ENCODE measurements around the gene WFS1. TPM values are rescaled to one million over a fixed set of nuclear protein-coding genes. Genes with fewer than 3 reads are reported as not detected.
A peak's percentile ranks its signal among the peaks of the same experiment; 100 is the strongest.

Gene WFS1
- polyA plus RNA-seq, 3 donors from 2014 or later, result 2.5 to 7.2 (median 5.8) TPM

- Mint-ChIP-seq H3K9me3 (peaks cover 0 to 2% (median 0%) of the 10 kb centered on the region in 6 donors), H3K27me3 (ENCODE audit: low read depth in 3 of 3) (peaks cover 12 to 13% (median 13%) of the 10 kb centered on the region in 3 donors), H3K4me3 (no peak overlapping the region), H3K27ac (no peak overlapping the region), H3K36me3 (no peaks in the 10 kb centered on the region), H3K4me1 (peaks cover 11 to 15% of the 10 kb centered on the region in 2 donors)
- no peak for DNase-seq
These were observed 43.6 kb downstream of the WFS1 start for GRCh38 chr4:6313216-6313615.

GRCh38 chr4:6316461-6317003 is 46.9 kb downstream of the WFS1 start:
- H3K9me3 Mint-ChIP-seq, result peaks cover 0 to 3% (median 0%) of the 10 kb centered on the region in 6 donors
- no peaks in the 10 kb centered on the region for H3K36me3 Mint-ChIP-seq
- H3K4me3 Mint-ChIP-seq, result no peak overlapping the region
- peaks cover 3 to 8% (median 5%) of the 10 kb centered on the region in 3 donors for H3K27me3 Mint-ChIP-seq (ENCODE audit: low read depth in 3 of 3)
- H3K27ac Mint-ChIP-seq, result no peak overlapping the region
- peaks cover 0 to 7% of the 10 kb centered on the region in 2 donors for H3K4me1 Mint-ChIP-seq
- DNase-seq, result no peak

- Mint-ChIP-seq H3K27me3 (ENCODE audit: low read depth in 3 of 3) (peaks cover 0 to 11% (median 4%) of the 10 kb centered on the region in 3 donors), H3K27ac (no peak overlapping the region), H3K4me1 (peaks cover 1 to 7% of the 10 kb centered on the region in 2 donors), H3K9me3 (peaks cover 0 to 2% (median 0%) of the 10 kb centered on the region in 6 donors), H3K4me3 (no peak overlapping the region), H3K36me3 (no peaks in the 10 kb centered on the region)
- DNase-seq, result no peak
These were observed 48.6 kb downstream of the WFS1 start for GRCh38 chr4:6318206-6318605.

- Mint-ChIP-seq H3K9me3 (peaks cover 0 to 2% (median 0%) of the 10 kb centered on the region in 6 donors), H3K4me3 (no peak overlapping the region), H3K4me1 (peaks cover 1 to 7% of the 10 kb centered on the region in 2 donors), H3K27me3 (ENCODE audit: low read depth in 3 of 3) (peaks cover 0 to 11% (median 4%) of the 10 kb centered on the region in 3 donors), H3K36me3 (no peaks in the 10 kb centered on the region), H3K27ac (no peak overlapping the region)
- no peak for DNase-seq
These were observed 50.0 kb downstream of the WFS1 start for GRCh38 chr4:6319530-6320150.

GRCh38 chr4:6320663-6321062 is 51.0 kb downstream of the WFS1 start:
- no peaks in the 10 kb centered on the region for H3K36me3 Mint-ChIP-seq
- H3K4me1 Mint-ChIP-seq, result peaks cover 1 to 7% of the 10 kb centered on the region in 2 donors
- DNase-seq, result no peak
- no peak overlapping the region for H3K27ac Mint-ChIP-seq
- peaks cover 0 to 2% (median 0%) of the 10 kb centered on the region in 6 donors for H3K9me3 Mint-ChIP-seq
- H3K27me3 Mint-ChIP-seq (ENCODE audit: low read depth in 3 of 3), result peaks cover 0 to 18% (median 4%) of the 10 kb centered on the region in 3 donors
- no peak overlapping the region for H3K4me3 Mint-ChIP-seq

- no peak overlapping the region for H3K4me3 Mint-ChIP-seq
- no peak for DNase-seq
- no peaks in the 10 kb centered on the region for H3K36me3 Mint-ChIP-seq
- H3K4me1 Mint-ChIP-seq, result peaks cover 1 to 7% of the 10 kb centered on the region in 2 donors
- H3K27me3 Mint-ChIP-seq (ENCODE audit: low read depth in 3 of 3), result peaks cover 3 to 18% (median 4%) of the 10 kb centered on the region in 3 donors
- peaks cover 0 to 2% (median 0%) of the 10 kb centered on the region in 6 donors for H3K9me3 Mint-ChIP-seq
- H3K27ac Mint-ChIP-seq, result no peak overlapping the region
These were observed 51.7 kb downstream of the WFS1 start for GRCh38 chr4:6321361-6321760.

- Mint-ChIP-seq H3K4me1 (peaks cover 1 to 7% of the 10 kb centered on the region in 2 donors), H3K4me3 (no peak overlapping the region), H3K9me3 (peaks cover 0 to 2% (median 0%) of the 10 kb centered on the region in 6 donors), H3K36me3 (no peaks in the 10 kb centered on the region), H3K27ac (no peak overlapping the region), H3K27me3 (ENCODE audit: low read depth in 3 of 3) (peaks cover 3 to 18% (median 4%) of the 10 kb centered on the region in 3 donors)
- no peak for DNase-seq
These were observed 52.6 kb downstream of the WFS1 start for GRCh38 chr4:6322067-6322760.

- no peaks in the 10 kb centered on the region for H3K36me3 Mint-ChIP-seq
- no peak overlapping the region for H3K27ac Mint-ChIP-seq
- peaks cover 0 to 2% (median 0%) of the 10 kb centered on the region in 6 donors for H3K9me3 Mint-ChIP-seq
- peaks cover 1 to 7% of the 10 kb centered on the region in 2 donors for H3K4me1 Mint-ChIP-seq
- DNase-seq, result no peak
- peaks cover 3 to 18% (median 6%) of the 10 kb centered on the region in 3 donors for H3K27me3 Mint-ChIP-seq (ENCODE audit: low read depth in 3 of 3)
- H3K4me3 Mint-ChIP-seq, result no peak overlapping the region
These were observed 53.3 kb downstream of the WFS1 start for GRCh38 chr4:6322761-6323566.

GRCh38 chr4:6324461-6324998 is 54.9 kb downstream of the WFS1 start:
- no peaks in the 10 kb centered on the region for H3K9me3 Mint-ChIP-seq
- H3K36me3 Mint-ChIP-seq, result no peaks in the 10 kb centered on the region
- DNase-seq, result no peak
- H3K4me1 Mint-ChIP-seq, result peaks cover 1 to 7% of the 10 kb centered on the region in 2 donors
- H3K4me3 Mint-ChIP-seq, result no peak overlapping the region
- H3K27me3 Mint-ChIP-seq (ENCODE audit: low read depth in 3 of 3), result peaks cover 4 to 15% (median 8%) of the 10 kb centered on the region in 3 donors
- peak overlapping the region in 1 of 6 donors; percentile 54 for H3K27ac Mint-ChIP-seq

- no peaks in the 10 kb centered on the region for H3K36me3 Mint-ChIP-seq
- H3K4me3 Mint-ChIP-seq, result no peak overlapping the region
- no peak overlapping the region for H3K27ac Mint-ChIP-seq
- peaks cover 1 to 7% of the 10 kb centered on the region in 2 donors for H3K4me1 Mint-ChIP-seq
- peaks cover 4 to 15% (median 8%) of the 10 kb centered on the region in 3 donors for H3K27me3 Mint-ChIP-seq (ENCODE audit: low read depth in 3 of 3)
- DNase-seq, result no peak
- no peaks in the 10 kb centered on the region for H3K9me3 Mint-ChIP-seq
These were observed 55.5 kb downstream of the WFS1 start for GRCh38 chr4:6324999-6325787.

- Mint-ChIP-seq H3K36me3 (no peaks in the 10 kb centered on the region), H3K9me3 (no peaks in the 10 kb centered on the region), H3K27ac (no peak overlapping the region), H3K27me3 (ENCODE audit: low read depth in 3 of 3) (peaks cover 5 to 15% (median 8%) of the 10 kb centered on the region in 3 donors), H3K4me1 (peaks cover 1 to 3% of the 10 kb centered on the region in 2 donors), H3K4me3 (no peak overlapping the region)
- no peak for DNase-seq
These were observed 56.2 kb downstream of the WFS1 start for GRCh38 chr4:6325788-6326290.

- no peak overlapping the region for H3K4me3 Mint-ChIP-seq
- no peaks in the 10 kb centered on the region for H3K36me3 Mint-ChIP-seq
- peaks cover 8 to 18% (median 8%) of the 10 kb centered on the region in 3 donors for H3K27me3 Mint-ChIP-seq (ENCODE audit: low read depth in 3 of 3)
- no peak overlapping the region for H3K27ac Mint-ChIP-seq
- H3K4me1 Mint-ChIP-seq, result peaks cover 0 to 1% of the 10 kb centered on the region in 2 donors
- DNase-seq, result no peak
- H3K9me3 Mint-ChIP-seq, result no peaks in the 10 kb centered on the region
These were observed 56.8 kb downstream of the WFS1 start for GRCh38 chr4:6326312-6327060.

All from immature natural killer cell (primary cell).